ENCODE measurements around the gene QPCTL.

GRCh38 chr19:45646345-45646698, 46.1 kb upstream of the QPCTL start:
- TF ChIP-seq KLF16 (IDR thresholded peaks at IDR 0.05) (no peak), ZNF778 (CRISPR knock-in tag; IDR thresholded peaks at IDR 0.05) (no peak), SRSF3 (IDR thresholded peaks at IDR 0.05; ENCODE audit: insufficient read depth, low read length) (no peak), SETDB1 (IDR thresholded peaks at IDR 0.05; ENCODE audit: low read length) (no peak), MAFK (IDR thresholded peaks at IDR 0.05; ENCODE audit: low read length) (no peak), ZC3H11A (IDR thresholded peaks at IDR 0.05; ENCODE audit: low read depth, low read length) (no peak), SIX5 (IDR thresholded peaks at IDR 0.05; ENCODE audit: borderline replicate concordance in 1 of 2, insufficient read depth in 1 of 2, low read depth in 1 of 2, low read length in 2 of 2) (no peak), PML (IDR thresholded peaks at IDR 0.05; ENCODE audit: low read length) (no peak; the same call in 1 of the 2 replicates)
- TF ChIP-seq, protein P1, sequence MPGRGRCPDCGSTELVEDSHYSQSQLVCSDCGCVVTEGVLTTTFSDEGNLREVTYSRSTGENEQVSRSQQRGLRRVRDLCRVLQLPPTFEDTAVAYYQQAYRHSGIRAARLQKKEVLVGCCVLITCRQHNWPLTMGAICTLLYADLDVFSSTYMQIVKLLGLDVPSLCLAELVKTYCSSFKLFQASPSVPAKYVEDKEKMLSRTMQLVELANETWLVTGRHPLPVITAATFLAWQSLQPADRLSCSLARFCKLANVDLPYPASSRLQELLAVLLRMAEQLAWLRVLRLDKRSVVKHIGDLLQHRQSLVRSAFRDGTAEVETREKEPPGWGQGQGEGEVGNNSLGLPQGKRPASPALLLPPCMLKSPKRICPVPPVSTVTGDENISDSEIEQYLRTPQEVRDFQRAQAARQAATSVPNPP (IDR thresholded peaks at IDR 0.05; ENCODE audit: borderline replicate concordance, insufficient read depth, insufficient read length), result no peak

All from K562 (cell line).